Measurements from ENCODE around the gene REV3L. TPM values are rescaled to one million over a fixed set of nuclear protein-coding genes. Genes with fewer than 3 reads are reported as not detected.

Gene REV3L
- total RNA-seq, 1 experiment from 2014 or later: 5.7 TPM

DNA sequence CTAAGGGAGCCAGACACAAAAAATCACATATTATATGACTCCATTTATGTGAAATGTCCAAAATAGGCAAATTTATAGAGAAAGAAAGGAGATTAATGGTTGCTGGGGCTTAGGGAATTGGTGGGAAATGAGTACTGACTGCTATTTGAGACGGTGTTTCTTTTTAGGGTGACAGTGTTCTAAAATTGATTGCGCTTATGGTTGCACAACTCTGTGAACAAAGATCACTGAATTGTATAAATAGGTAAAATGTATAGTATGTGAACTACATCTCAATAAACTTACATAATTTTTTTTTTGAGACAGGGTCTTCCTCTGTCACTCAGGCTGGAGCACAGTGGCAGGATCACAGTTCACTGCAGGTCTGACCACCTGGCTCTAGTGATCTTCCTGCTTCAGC, 45.4 kb downstream of the REV3L start (continued):
- TF ChIP-seq, protein P1, sequence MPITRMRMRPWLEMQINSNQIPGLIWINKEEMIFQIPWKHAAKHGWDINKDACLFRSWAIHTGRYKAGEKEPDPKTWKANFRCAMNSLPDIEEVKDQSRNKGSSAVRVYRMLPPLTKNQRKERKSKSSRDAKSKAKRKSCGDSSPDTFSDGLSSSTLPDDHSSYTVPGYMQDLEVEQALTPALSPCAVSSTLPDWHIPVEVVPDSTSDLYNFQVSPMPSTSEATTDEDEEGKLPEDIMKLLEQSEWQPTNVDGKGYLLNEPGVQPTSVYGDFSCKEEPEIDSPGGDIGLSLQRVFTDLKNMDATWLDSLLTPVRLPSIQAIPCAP (CRISPR knock-in tag; IDR thresholded peaks at IDR 0.05): no peak
- TF ChIP-seq JAZF1 (CRISPR knock-in tag; IDR thresholded peaks at IDR 0.05): no peak
- TF ChIP-seq NFYB (CRISPR knock-in tag; conservative IDR thresholded peaks at IDR 0.05; ENCODE audit: low read depth): no peak
- no peak for TF ChIP-seq ZNF423 (CRISPR knock-in tag; IDR thresholded peaks at IDR 0.05)
- TF ChIP-seq, protein P2, sequence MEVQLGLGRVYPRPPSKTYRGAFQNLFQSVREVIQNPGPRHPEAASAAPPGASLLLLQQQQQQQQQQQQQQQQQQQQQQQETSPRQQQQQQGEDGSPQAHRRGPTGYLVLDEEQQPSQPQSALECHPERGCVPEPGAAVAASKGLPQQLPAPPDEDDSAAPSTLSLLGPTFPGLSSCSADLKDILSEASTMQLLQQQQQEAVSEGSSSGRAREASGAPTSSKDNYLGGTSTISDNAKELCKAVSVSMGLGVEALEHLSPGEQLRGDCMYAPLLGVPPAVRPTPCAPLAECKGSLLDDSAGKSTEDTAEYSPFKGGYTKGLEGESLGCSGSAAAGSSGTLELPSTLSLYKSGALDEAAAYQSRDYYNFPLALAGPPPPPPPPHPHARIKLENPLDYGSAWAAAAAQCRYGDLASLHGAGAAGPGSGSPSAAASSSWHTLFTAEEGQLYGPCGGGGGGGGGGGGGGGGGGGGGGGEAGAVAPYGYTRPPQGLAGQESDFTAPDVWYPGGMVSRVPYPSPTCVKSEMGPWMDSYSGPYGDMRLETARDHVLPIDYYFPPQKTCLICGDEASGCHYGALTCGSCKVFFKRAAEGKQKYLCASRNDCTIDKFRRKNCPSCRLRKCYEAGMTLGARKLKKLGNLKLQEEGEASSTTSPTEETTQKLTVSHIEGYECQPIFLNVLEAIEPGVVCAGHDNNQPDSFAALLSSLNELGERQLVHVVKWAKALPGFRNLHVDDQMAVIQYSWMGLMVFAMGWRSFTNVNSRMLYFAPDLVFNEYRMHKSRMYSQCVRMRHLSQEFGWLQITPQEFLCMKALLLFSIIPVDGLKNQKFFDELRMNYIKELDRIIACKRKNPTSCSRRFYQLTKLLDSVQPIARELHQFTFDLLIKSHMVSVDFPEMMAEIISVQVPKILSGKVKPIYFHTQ (CRISPR knock-in tag; IDR thresholded peaks at IDR 0.05): no peak
- TF ChIP-seq, protein P3, sequence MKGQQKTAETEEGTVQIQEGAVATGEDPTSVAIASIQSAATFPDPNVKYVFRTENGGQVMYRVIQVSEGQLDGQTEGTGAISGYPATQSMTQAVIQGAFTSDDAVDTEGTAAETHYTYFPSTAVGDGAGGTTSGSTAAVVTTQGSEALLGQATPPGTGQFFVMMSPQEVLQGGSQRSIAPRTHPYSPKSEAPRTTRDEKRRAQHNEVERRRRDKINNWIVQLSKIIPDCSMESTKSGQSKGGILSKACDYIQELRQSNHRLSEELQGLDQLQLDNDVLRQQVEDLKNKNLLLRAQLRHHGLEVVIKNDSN (CRISPR knock-in tag; IDR thresholded peaks at IDR 0.05): no peak
- no peak for TF ChIP-seq TEAD1 (CRISPR knock-in tag; IDR thresholded peaks at IDR 0.05)
- TF ChIP-seq, protein P4, sequence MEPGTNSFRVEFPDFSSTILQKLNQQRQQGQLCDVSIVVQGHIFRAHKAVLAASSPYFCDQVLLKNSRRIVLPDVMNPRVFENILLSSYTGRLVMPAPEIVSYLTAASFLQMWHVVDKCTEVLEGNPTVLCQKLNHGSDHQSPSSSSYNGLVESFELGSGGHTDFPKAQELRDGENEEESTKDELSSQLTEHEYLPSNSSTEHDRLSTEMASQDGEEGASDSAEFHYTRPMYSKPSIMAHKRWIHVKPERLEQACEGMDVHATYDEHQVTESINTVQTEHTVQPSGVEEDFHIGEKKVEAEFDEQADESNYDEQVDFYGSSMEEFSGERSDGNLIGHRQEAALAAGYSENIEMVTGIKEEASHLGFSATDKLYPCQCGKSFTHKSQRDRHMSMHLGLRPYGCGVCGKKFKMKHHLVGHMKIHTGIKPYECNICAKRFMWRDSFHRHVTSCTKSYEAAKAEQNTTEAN (CRISPR knock-in tag; IDR thresholded peaks at IDR 0.05): no peak
- no peak for TF ChIP-seq ZNF263 (CRISPR knock-in tag; IDR thresholded peaks at IDR 0.05; ENCODE audit: low read depth)
- TF ChIP-seq, protein P5, sequence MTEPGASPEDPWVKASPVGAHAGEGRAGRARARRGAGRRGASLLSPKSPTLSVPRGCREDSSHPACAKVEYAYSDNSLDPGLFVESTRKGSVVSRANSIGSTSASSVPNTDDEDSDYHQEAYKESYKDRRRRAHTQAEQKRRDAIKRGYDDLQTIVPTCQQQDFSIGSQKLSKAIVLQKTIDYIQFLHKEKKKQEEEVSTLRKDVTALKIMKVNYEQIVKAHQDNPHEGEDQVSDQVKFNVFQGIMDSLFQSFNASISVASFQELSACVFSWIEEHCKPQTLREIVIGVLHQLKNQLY (CRISPR knock-in tag; IDR thresholded peaks at IDR 0.05): no peak
- TF ChIP-seq TP53 (CRISPR knock-in tag; IDR thresholded peaks at IDR 0.05): no peak
- TF ChIP-seq ZNF416 (CRISPR knock-in tag; IDR thresholded peaks at IDR 0.05): no peak
- TF ChIP-seq TCF7 (CRISPR knock-in tag; IDR thresholded peaks at IDR 0.05; ENCODE audit: low read depth): no peak
- TF ChIP-seq FOXK1 (CRISPR knock-in tag; IDR thresholded peaks at IDR 0.05): no peak
- TF ChIP-seq, protein P6, sequence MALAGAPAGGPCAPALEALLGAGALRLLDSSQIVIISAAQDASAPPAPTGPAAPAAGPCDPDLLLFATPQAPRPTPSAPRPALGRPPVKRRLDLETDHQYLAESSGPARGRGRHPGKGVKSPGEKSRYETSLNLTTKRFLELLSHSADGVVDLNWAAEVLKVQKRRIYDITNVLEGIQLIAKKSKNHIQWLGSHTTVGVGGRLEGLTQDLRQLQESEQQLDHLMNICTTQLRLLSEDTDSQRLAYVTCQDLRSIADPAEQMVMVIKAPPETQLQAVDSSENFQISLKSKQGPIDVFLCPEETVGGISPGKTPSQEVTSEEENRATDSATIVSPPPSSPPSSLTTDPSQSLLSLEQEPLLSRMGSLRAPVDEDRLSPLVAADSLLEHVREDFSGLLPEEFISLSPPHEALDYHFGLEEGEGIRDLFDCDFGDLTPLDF (CRISPR knock-in tag; IDR thresholded peaks at IDR 0.05): no peak

DNA sequence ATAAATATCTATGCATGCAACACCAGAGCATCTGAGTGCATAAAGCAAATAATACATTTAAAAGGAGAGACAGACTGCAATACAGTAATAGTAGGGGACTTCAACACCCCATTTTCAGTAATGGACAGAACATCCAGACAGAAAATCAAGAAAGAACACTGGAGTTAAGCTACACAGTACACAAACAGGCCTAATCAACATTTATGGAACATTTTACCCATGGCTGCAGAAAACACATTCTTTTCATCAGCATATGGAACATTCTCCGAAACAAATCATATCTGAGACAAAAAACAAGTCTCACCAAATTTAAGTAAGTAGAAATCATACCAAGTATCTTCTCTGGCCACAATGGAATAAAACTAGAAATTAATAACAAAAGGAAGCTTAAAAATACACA, 50.5 kb downstream of the REV3L start:
- POLR2A ChIA-PET: no interaction called here
- H3K27me3 Mint-ChIP-seq (ENCODE audit: low read depth): no peaks in the 10 kb centered on the region
- H3K9me3 Mint-ChIP-seq: peaks cover 13% of the 10 kb centered on the region
- no peak overlapping the region for H3K4me3 Mint-ChIP-seq
- no peak overlapping the region for H3K27ac Mint-ChIP-seq
- H3K36me3 Mint-ChIP-seq: peaks cover 3% of the 10 kb centered on the region
- ATAC-seq: no peak
- CTCF ChIA-PET: no interaction called here
- TF ChIP-seq, protein P7, sequence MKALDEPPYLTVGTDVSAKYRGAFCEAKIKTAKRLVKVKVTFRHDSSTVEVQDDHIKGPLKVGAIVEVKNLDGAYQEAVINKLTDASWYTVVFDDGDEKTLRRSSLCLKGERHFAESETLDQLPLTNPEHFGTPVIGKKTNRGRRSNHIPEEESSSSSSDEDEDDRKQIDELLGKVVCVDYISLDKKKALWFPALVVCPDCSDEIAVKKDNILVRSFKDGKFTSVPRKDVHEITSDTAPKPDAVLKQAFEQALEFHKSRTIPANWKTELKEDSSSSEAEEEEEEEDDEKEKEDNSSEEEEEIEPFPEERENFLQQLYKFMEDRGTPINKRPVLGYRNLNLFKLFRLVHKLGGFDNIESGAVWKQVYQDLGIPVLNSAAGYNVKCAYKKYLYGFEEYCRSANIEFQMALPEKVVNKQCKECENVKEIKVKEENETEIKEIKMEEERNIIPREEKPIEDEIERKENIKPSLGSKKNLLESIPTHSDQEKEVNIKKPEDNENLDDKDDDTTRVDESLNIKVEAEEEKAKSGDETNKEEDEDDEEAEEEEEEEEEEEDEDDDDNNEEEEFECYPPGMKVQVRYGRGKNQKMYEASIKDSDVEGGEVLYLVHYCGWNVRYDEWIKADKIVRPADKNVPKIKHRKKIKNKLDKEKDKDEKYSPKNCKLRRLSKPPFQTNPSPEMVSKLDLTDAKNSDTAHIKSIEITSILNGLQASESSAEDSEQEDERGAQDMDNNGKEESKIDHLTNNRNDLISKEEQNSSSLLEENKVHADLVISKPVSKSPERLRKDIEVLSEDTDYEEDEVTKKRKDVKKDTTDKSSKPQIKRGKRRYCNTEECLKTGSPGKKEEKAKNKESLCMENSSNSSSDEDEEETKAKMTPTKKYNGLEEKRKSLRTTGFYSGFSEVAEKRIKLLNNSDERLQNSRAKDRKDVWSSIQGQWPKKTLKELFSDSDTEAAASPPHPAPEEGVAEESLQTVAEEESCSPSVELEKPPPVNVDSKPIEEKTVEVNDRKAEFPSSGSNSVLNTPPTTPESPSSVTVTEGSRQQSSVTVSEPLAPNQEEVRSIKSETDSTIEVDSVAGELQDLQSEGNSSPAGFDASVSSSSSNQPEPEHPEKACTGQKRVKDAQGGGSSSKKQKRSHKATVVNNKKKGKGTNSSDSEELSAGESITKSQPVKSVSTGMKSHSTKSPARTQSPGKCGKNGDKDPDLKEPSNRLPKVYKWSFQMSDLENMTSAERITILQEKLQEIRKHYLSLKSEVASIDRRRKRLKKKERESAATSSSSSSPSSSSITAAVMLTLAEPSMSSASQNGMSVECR (CRISPR knock-in tag; IDR thresholded peaks at IDR 0.05; ENCODE audit: borderline replicate concordance): no peak
- TF ChIP-seq, protein P8, sequence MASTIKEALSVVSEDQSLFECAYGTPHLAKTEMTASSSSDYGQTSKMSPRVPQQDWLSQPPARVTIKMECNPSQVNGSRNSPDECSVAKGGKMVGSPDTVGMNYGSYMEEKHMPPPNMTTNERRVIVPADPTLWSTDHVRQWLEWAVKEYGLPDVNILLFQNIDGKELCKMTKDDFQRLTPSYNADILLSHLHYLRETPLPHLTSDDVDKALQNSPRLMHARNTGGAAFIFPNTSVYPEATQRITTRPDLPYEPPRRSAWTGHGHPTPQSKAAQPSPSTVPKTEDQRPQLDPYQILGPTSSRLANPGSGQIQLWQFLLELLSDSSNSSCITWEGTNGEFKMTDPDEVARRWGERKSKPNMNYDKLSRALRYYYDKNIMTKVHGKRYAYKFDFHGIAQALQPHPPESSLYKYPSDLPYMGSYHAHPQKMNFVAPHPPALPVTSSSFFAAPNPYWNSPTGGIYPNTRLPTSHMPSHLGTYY (CRISPR knock-in tag; IDR thresholded peaks at IDR 0.05): no peak
- TF ChIP-seq ZNF317 (CRISPR knock-in tag; IDR thresholded peaks at IDR 0.05; ENCODE audit: borderline replicate concordance, low read depth) (no peak), ELF4 (CRISPR knock-in tag; IDR thresholded peaks at IDR 0.05; ENCODE audit: low read depth) (no peak), SOX15 (CRISPR knock-in tag; IDR thresholded peaks at IDR 0.05) (no peak), TEAD1 (CRISPR knock-in tag; IDR thresholded peaks at IDR 0.05) (no peak), NR2C2 (CRISPR knock-in tag; IDR thresholded peaks at IDR 0.05) (no peak), ZNF671 (CRISPR knock-in tag; IDR thresholded peaks at IDR 0.05) (no peak)
- TF ChIP-seq, protein P9, sequence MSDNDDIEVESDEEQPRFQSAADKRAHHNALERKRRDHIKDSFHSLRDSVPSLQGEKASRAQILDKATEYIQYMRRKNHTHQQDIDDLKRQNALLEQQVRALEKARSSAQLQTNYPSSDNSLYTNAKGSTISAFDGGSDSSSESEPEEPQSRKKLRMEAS (CRISPR knock-in tag; IDR thresholded peaks at IDR 0.05): no peak
- TF ChIP-seq, protein P10, sequence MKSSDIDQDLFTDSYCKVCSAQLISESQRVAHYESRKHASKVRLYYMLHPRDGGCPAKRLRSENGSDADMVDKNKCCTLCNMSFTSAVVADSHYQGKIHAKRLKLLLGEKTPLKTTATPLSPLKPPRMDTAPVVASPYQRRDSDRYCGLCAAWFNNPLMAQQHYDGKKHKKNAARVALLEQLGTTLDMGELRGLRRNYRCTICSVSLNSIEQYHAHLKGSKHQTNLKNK (CRISPR knock-in tag; IDR thresholded peaks at IDR 0.05): no peak
- DNase-seq (ENCODE audit: low spot score): no peak
- H3K4me1 Mint-ChIP-seq: peaks cover 6% of the 10 kb centered on the region

Data from WTC11 (cell line).